ENCODE measurements around the gene PHLDB1. TPM values are rescaled to one million over a fixed set of nuclear protein-coding genes. Genes with fewer than 3 reads are reported as not detected.
"Not testable (repeated sequence)": the region's sequence is repeated elsewhere in the genome, so short reads cannot be mapped to it uniquely, and the experiment has no call there.

The PHLDB1 gene
- total RNA-seq, 1 donor from 2014 or later = 7.5 TPM

DNA sequence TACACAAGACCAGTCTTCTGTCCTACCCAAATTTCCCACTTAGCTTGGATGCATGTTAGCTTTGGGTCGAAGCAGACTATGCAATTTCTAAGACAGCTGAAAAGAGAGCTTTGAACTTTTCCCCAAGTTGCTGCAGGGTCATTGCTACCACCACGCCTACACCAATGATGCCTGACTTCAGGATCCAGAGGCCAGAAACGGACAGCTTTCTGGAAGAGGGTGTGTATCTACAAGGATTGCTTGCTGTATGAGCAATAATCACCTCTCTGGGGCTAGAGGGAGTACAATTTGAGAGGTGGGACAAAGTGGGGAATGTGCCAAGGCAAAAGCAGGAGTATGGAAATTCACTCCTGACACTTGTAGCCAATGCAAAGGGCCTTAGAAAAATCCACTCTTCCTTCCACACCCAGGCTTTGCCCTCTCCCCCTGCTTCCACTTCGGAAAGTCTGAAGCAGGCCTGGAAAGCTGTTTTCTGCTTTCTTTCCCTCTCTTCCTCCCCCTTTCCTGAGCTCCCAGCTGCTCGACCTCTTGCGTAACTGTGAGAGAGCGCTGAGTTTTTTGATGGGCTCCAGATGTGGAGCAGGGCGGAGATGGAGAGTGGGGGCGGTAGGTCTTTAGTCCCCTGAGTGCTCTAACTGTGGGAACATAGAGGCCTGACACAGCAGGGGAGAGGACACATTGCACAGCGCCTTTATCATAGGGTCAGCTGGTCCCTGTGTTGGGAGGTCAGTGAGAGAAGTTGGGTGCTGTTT lies 2.1 kb upstream of the PHLDB1 start:
- ATAC-seq (peak; percentile 10), DNase-seq (ENCODE audit: low spot score) (no peak)

DNA sequence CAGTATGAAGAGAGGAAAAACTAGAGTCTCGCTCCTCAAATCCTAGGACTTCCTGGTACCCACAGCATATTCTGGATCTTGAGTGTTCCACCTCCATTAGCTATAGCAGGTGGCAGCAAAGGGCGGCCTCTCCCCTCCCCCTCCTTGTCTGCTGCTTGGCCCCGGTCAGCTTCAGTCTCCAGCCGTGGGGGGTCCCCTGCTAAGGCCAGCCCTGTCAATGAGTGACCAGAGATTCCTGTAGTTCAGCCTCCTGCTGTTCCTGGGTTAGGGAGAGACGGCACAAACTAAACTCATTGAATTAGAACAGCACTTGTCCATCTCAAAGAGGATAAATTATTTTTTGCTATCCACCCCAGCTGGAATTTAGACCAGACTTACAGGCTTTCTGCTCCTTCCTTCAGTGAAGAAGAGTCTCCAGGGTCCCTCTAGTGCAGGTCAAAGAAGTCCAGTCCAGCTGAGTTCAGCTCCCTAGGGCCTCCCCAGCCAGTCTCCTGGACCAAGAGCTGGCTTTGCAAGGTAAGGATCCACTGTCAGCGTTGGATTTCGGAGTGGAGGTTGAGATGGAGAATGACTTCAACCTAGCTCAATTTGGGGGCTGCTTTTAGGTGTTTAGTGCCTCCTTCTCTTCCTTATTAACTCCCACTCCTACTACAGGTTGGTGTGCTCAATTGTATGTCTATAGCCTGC lies 1.1 kb upstream of the PHLDB1 start:
- ATAC-seq = no peak
- DNase-seq (ENCODE audit: low spot score) = no peak

DNA sequence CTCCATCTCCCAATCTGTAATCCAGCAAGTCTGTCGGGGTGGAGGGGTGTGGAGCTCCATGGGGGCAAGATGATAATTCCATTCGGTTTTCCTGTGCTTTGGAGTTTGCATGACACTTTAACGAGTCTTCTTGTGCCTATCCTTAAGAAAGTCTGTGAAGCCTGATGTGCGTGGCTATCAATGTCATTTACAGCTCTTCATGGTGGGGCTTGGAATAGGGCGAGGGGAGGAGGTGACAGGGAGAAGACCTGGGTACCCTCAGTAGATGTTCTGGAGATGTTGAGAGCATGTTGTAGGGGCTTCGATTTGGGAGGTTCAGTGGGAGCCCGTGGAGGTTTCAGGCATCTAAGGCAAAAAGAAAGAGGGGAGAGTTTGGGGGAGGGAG lies 579 bp upstream of the PHLDB1 start:
- DNase-seq (ENCODE audit: low spot score) (no peak), ATAC-seq (no peak)

DNA sequence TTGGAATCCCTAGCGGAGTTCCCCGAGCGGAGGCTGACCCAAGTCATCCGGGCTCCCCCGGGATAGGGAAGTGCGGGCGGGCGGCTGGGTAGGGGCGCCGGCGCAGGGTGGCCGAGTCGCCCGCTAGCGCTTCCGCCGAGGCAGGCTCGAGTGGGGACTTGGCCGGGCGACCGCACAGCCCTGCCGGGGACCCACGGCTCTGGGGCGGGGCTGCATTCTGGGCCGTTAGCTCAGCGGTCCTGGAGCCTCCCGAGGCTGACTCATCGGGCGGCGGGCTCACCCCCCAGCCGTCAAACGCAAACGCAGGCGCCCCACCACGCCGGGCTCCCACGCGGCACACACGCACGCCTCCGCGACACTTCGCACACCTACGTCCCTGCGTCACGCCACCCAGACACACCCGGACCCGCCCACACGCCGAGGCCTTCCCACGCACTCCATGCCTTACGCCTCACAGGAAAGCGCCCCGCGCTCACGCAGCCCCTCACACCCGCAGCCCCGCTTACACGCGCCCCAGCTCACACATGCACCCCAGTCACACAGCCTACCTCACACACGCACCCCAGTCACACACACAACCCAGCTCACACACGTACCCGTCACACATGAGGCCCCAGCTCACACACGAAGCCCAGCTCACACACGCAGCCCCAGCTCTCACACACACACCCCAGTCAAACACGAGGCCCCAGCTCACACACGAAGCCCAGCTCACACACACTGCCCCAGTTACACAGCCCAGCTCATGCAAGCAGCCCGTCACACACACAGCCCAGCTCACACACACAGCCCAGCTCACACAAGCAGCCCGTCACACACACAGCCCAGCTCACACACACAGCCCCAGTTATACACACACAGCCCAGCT lies 1.2 kb downstream of the PHLDB1 start:
- peak; percentile 22 for ATAC-seq
- DNase-seq (ENCODE audit: low spot score) = peak; percentile 40

DNA sequence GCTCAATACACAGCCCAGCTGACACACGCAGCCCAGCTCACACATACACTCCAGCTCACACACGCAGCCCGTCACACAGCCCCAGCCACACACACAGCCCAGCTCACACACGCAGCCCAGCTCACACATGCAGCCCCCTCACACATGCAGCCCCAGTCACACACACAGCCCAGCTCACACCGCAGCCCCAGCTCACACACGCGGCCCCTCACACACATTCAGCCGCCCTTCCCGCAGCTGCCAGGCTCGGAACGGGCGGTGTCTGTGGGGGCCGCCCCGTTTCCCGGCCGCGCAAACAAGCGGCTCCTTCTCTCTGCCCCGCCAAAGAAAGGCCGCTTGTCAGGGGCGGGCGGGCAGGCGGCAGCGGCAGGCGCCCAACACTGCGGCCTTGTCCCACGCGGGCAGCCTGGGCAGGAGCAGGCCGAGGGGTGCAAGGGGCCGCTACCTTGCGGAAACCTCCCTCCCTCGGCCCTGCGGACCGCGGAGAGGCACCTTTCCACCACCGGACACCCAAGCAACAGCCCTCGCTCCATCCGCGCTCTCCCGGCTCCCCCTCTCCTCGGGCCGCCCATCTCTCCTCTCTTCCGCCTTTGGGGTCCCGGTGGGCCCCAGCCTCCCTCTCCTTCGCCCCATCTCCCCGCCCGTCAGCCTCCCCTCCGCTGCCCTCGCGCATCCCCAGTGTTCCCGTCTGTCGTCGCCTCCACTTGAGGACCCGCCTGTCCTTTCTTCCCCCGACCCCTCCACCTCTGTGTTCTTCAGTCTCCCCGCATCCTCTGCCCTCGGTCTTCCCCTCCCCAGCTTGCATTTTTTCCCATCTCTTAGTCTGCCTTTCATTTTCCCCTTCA lies 2.2 kb downstream of the PHLDB1 start:
- DNase-seq (ENCODE audit: low spot score) (no peak), ATAC-seq (no peak)

DNA sequence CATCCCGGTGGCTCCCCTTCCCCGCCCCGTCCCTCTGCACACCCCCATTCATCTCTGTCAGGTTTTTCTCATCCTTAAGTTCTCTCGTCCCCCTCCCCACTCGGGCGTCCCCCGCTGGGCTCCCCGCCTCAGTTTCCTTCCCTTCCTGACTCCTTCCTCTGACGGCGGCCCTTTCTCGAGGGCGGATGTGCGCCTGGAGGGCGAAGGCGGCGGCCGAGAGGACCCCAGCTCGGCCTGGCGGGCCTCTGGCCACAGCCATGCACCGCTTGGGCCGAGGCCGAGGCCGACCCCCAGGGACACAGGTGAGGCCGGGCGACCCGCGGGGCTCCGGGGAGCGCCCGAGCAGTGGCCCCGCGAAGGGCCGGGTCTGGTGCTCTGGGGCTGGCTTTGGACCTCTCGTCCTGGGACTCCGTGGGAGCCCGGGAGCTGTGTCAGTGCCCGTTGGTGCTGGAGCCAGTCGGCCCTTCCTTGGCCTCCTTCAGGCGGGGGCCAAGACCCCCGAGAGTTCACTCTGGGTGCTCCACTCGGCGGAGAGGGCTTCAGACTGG lies 2.9 kb downstream of the PHLDB1 start:
- ATAC-seq = peak; percentile 14
- no peak for DNase-seq (ENCODE audit: low spot score)

DNA sequence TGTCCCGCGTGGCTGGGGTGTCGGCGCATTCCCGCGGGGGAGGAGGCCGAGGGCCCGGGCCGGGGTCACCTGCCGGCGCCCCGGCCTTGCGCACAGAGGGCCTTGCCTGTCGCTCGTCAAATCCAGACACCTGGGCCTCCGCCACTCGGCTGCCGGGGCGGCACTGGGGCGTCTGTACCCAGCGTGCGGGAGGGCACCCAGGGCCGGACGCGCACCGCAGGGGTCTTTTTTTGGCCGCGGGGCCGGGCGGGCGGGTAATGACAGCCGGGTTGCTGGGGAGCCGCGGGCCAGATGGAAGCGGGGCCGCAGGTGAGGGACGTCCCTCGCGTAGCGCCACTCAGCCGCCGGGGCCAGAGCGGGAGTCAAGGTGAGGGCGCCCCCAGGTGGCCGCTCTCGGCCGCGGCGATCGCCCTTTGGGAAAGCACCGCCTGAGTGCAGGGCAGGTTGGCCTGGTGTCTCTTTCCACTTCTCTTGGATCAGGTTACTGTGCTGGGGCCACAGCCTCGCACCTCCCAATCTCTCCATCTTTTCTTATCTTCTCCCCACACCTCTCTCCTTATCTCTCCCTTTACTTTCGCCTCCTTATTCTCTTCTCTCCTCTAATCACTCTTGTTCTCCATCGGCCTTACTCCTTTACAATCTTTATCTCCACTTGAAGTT lies 3.5 kb downstream of the PHLDB1 start:
- DNase-seq (ENCODE audit: low spot score) = peak; percentile 78
- peak; percentile 83 for ATAC-seq

DNA sequence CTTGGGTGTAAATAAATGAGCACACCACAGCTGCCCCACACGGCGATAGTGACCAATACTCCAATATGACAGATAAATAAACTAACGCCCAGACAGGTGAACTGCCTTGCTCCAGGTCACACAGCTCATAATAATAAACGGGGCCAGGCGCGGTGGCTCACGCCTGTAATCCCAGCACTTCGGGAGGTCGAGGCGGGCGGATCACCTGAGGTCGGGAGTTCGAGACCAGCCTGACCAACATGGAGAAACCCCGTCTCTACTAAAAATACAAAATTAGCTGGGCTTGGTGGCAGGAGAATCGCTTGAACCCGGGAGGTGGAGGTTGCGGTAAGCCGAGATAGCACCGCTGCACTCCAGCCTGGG lies 4.0 kb downstream of the PHLDB1 start:
- DNase-seq (ENCODE audit: low spot score); ATAC-seq: not testable (repeated sequence)

DNA sequence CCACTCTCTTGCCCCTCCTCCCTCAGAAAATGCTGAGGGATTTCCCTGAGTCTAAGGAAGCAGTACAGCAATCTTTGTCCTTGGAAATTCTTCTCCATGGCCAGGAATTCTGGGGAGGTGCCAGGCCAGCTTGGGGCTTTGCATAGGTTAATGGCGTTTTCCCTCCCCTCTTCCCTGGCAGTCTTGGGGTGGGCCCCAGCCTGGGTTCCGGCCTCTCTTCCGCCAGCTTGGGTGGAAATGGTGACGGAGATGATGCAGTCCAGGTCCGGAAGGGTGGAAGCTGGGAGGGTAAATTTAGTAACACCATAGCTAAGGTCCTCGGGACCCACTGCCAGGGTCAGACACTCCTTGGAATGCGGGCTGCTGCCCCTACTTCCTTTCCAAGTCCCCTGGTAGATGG lies 5.0 kb downstream of the PHLDB1 start:
- no peak for DNase-seq (ENCODE audit: low spot score)

DNA sequence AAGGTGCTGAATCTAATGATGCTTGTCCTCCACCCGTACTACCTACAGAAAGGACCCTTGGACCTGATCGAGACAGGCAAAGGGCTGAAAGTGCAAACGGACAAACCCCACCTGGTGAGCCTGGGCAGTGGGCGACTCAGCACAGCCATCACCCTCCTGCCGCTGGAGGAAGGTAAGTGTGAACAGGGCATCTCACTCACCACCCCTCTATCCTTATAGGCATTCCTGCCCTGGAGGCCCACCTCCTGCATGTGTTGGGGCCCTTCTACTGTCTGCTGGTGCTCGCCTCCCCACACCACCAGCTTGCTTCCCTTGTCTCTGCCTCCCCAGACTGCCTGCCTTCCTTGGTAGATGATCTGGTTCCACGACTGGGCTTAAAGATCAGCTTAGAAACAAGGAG lies 7.1 kb downstream of the PHLDB1 start:
- ATAC-seq (no peak), DNase-seq (ENCODE audit: low spot score) (no peak)

More for the DNA sequence above, 5.0 kb downstream of the PHLDB1 start:
- no peak for ATAC-seq

DNA sequence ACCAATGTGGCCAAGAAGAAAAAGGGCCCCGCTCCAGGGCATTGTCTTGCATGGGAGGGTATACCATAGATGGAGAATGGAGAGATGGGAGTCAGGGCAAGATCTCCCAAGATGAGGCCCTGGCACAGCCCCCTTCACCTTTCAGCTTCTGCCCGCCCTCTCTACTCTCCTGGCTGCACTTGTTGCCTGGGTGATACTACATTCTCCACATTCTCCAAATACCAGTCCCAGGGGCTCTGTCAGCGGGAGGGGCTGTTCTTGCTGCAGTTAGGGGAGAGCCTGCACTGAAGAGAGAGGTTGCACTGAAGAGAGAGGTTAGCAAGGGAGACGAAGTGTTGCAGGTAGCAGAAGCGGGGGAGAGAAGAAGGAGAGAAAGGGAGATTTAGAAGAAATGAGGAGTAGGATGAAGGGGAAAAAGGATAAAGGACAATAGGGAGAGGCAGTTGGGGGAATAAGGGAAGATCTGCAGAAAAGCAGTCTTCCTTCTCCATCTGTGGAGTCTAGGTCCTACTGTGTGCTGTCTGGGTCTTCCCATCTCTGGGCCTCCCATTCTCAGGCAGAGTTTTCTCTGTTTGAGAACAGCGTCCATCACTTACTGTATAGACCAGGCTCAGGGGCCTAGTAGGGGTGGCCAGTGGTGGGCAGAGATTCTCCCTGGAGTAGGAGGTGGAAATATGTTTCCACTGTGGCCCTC lies 8.0 kb downstream of the PHLDB1 start:
- ATAC-seq = no peak
- no peak for DNase-seq (ENCODE audit: low spot score)

DNA sequence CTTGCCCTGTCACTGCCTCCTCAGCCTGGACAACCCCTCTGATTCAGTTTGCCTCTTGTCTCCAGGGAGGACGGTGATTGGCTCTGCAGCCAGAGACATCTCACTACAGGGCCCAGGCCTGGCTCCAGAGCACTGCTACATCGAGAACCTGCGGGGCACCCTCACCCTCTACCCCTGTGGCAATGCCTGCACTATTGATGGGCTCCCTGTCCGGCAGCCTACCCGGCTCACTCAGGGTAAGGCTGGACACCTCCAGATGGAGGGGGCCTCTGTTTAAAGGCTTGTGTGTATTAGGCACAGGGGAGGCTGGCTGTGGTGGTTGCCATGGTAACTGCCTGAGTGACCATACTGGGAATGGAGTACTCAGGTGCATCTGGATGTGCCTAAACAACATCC lies 8.6 kb downstream of the PHLDB1 start:
- ATAC-seq (no peak), DNase-seq (ENCODE audit: low spot score) (no peak)

DNA sequence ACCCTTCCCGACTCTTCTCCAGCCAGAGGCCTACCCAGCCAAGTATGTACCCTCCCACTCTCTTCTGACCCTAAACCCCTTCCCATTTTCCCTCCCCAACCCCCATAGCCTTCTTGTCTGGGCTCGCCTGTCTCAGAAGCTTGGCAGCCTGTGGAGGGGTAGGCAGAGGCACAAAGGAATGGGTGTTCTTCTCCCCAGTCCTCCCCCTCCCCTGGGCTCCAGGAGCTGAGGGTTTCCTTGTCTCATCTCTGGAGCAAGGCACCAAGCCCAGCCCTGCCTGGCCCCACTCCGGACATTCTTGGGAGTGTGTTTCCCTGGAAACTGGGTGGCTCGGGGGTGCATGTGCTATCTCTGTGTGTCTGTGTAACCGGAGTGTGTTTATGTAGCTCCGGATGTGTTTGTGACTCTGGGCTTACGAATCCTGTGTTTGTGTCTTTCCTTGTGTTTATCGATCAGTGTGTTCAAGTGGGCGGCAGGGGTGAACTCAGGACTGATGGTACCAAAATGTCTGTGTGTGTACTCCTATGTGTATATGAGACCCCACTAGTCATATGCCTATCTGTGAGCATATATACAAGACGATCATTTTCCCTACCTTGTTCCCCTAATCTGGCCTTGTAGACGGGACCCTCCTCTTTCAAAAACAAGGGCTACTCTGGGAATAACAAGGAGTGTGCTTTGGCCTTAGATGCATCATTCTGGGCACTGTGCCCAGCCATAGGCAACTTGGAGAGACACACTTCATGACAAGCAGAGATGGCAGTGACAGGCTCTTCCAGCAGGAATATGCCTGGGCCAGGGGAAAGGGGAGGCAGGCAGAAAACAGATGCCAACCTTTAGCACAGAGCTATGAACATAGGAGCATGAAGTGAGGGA lies 10.9 kb downstream of the PHLDB1 start:
- ATAC-seq (peak; percentile 48), DNase-seq (ENCODE audit: low spot score) (no peak)

DNA sequence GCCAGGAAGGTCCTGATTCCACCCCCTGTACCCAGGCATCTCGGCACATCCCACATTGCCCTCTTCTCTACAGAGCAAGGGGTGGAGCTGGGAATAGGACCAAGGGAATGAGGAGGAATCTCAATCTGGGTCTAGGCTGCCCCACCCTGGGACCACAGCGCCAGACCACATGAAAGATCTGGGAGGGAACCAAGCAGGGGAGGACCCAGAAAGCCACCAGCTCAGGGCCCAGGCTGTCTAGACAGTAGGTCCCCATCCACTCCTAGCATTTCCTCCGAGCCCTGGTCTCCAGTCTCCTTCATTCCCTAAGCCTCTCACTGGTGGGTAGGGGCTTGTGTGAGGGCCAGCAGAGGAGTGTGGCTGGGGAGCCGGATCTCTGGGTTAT lies 11.6 kb downstream of the PHLDB1 start:
- DNase-seq (ENCODE audit: low spot score) = no peak
- no peak for ATAC-seq

DNA sequence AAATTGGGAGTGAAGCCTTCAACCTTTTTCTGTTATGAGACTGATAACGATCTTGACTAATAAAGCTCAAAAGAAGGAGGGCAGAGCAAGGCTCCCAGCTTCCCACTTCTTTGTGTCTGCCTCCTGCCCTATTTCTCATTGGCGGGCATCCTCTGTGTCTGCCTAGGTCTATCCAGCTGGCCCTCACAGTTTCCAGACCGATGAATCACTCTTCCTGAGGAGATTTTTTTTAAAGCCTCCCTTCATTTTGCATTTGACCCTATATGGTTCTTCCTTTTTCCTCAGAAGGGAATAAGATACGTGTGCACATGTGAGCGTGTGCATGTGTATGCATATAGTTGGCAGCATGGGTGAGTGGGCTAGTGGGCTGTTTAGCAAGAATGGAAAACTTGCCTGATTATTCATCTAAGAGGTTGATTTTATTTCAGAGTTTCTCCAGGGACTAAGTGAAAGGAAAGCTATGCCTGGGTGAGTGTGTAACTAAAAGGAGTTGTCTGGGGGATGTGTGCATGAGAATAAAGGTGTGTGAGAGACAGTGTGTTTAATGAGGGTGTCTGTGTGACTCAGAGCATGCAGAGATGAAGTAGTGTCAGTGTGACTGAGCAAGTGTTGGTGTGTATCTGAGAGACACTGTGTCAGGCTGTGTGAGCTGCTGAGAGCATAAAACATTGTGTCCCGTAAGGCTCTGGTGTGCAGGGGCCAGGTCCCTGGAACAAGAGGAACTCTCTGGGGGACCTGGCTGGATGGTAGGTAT lies 12.2 kb downstream of the PHLDB1 start:
- ATAC-seq = peak; percentile 14

DNA sequence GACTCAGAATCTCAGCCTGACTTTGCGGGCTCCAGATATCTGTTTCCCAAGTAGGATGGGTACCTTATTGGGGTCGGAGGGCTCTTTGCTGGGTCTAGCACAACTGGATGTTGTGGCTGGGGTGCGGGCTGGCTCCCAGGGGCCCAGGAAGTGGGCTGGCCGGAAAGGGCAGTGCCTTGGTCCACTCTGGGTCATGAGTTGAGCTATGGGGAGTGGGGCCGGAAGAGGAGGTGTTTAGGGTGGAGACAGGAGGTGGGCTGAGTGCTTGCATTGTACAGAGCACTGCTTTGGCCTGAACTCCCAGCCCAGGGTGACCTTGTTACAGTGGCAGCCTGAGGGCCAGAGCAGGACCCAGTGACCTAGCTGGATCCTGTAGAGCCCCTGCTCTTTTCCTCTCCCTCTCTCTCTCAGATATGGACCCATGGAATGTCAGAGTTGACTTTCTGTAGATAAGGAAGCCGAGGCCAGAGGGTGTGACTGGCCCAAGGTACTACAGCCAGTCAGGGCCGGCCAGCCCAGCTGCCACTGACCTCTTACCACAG lies 13.2 kb downstream of the PHLDB1 start:
- DNase-seq (ENCODE audit: low spot score) = no peak
- no peak for ATAC-seq

More for the DNA sequence above, 12.2 kb downstream of the PHLDB1 start:
- DNase-seq (ENCODE audit: low spot score) = no peak

DNA sequence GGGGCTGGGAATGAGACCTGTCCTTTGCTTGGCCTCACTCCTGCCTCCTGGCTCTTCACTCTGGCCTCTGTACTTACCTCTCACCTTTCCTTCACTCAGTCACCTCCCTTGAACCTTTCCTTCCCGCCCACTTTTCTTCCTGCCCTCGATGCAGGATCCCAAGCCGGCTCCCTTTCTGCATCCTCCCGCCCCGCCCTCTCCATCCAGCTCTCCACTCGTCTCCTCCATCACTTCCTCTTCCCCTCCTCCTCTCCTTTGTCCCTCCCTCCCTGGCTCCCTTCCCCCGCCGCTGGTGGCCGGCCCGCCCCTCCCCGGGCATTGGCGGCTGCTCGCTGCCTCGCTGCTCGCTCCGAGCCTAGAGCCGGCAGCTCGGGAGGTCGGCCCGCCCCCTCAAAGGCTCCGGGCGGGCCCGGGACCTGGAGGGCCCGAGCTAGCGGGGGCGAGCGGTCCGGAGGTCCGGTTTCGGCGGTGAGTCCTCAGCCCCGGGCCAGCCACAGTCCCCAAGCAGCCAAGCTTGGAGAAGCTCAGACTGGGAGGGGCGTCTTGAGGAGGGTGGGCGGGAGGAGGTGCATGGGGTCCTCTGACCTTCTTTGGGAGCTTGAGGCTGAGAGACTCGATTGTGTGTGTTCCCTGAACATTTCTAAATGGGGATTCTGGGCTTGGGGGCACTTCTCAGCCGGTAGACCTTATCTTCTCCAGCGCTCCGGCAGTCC lies 13.8 kb downstream of the PHLDB1 start:
- ATAC-seq (peak; percentile 65), DNase-seq (ENCODE audit: low spot score) (peak; percentile 61)

Measured in left lobe of liver (tissue), 2 donors.